G401.6 (cell line): ENCODE measurements around the gene ANO6.

ENCODE experiments used
- FAIRE-seq: peaks from 2 replicates; lab custom pipeline; 2012; peaks lifted over from hg19 to GRCh38; lab: Jason Lieb, UNC

Gene ANO6

GRCh38 chr12:45409966-45410365 lies 194.1 kb downstream of the ANO6 start:
- FAIRE-seq = no peak

- FAIRE-seq = no peak
Observed at GRCh38 chr12:45411626-45412025, 195.7 kb downstream of the ANO6 start.

GRCh38 chr12:45415393-45415817 lies 199.5 kb downstream of the ANO6 start:
- FAIRE-seq = no peak

DNA sequence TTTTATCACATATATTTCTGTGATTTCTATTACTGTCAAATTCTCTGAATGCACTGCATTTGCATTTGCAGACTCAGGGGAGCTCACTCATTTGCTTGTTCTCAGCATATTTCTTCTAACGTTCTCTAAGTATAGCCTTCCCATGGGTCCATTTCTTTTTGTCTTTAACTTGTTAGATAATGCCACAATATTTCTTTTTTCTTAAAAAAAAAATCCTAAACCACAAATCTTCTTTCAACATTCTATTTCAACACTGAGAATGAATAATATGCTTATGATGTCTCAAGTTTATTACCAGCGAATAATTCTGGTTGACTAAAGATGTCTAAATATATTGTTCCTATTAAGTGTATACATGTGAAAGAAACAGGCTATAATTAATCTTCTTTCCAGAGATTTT lies 200.2 kb downstream of the ANO6 start:
- no peak for FAIRE-seq

DNA sequence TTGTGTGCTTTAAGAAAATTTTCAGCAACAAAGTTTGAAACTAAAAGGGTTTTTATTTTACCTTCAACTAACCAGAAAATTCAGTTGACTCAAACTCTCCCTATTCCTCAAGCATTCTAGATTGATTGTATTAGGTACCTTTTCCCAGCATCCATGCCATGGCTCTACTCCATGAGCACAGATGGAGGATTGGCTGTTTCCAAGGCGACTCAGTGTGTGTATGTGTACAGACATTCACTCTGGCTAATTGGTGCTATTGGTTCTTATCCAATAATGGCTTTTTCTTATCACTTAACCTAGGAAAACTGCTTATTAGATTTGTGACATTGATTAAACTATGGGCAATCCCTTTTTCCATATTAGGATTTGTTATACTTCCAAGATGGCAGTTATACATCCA lies 202.6 kb downstream of the ANO6 start:
- FAIRE-seq = no peak

DNA sequence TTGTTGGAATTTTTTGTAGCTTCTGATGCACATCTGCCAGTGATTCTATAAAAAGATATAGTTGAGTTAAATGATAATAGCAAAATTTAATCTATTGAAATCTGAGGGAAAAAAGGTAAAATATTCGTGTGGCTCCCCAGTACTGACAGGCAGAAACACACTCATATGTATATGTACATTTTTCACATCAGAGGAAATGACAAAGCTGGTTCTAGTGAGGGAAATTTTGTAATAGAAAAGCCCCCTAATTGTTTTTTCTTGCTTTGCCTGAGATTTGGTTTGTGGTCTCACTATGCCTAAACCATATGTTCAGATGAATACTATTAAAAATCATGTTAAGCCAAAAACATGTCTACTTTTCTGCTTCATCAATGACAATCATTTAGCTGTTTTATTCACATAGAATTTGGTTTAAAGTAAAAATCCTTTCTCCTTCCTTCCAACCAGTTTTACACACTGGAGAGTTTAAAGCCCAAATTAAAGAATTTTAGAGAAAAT lies 203.5 kb downstream of the ANO6 start:
- FAIRE-seq = no peak

GRCh38 chr12:45421736-45422135 lies 205.8 kb downstream of the ANO6 start:
- FAIRE-seq = no peak

DNA sequence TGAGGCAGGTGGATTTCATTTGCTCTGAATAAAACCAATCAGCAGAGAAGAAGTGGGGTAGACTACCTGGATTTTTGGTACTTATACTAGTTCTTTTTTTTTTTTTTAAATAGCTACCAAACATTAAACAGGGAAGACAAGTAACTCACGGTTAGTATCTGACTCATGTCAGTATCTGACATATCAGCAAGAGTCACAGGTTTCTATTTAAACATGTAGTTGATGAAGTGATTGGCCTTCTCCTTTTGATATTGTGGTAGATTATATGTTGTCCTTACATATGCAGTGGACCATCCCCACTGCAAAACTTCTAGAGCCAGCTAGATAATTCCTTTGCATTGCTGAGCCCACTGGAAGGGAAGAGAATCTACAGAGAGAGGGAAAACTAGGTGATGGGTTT lies 208.0 kb downstream of the ANO6 start:
- FAIRE-seq = no peak

DNA sequence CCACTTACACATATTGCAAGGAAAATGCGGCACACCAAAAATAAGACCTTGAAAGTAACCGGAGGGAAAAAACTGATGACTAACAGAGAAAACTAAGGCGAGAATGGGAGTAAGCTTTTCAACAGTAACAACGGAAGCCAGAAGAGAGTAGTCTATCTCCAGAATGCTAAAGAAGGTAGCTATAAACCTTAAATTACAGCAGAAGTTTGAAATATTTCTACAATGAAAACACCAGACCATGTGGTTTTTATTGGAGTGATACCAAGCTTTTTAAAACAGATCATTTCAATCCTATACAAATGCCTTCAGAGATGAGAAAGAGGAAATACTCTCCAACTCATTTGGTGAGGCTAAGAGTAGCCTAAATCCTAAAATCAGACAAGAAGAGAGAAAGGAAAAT lies 209.5 kb downstream of the ANO6 start:
- FAIRE-seq = no peak

DNA sequence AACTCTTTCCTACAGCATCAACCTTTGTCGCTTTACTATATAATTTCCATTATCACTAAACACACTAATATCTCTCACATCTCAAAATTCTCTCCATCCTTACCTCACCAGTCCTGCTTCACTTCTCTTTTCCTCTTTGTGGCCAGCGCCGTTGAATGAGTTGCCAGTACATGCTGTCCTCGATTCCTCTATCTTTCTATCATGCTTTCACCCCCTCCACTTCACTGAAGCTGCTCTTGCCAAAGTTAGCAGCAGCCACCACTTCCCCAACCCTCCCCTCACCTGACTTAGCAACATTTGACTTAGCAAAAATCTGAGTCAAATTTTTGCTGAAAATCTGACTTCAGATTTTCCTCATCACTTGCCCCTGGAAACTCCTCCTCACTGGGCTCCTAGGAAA lies 210.4 kb downstream of the ANO6 start:
- FAIRE-seq = no peak

- FAIRE-seq = no peak
Observed at GRCh38 chr12:45427042-45427441, 211.1 kb downstream of the ANO6 start.

- no peak for FAIRE-seq
Observed at GRCh38 chr12:45429831-45430230, 213.9 kb downstream of the ANO6 start.

DNA sequence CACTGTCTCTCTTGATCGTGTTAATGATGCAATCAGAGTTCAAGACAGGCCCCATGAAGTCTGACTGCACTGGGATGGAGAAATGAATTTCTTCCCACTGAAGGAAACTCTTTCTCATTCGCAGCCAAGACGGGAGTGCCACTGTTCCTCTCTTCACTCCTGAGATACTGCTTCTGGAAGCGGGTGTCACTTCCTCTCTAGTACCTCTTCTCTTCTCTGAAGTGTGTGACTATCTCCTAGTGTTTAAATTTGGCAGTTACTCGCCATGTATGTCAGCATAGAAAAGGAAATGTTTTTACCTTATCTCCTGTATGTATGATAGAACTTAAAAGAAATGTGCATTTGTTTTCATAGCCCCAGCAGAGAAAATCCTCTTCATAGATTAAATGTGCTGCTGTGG lies 215.2 kb downstream of the ANO6 start:
- no peak for FAIRE-seq

GRCh38 chr12:45432710-45433109 lies 216.8 kb downstream of the ANO6 start:
- no peak for FAIRE-seq

DNA sequence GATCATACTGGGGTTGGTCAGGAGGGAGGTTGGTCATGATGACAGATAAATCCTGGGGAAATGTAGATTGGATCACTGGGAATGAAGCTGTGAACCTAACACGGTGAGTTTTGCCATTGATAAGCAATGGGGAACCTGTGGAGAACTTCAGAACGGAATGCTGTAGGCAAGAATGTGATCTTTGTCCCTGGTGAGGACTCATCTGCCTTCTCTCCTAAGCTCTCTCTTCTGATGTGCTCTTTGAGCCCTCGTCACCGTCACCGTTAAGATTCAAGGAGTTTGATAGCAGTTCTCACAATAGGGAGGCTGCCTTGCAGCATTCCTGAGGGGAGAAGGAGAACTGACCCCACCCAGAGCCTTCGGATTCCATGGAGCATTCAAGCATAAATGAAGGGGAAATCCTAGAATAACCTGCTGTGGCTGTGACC lies 217.6 kb downstream of the ANO6 start:
- FAIRE-seq = no peak

DNA sequence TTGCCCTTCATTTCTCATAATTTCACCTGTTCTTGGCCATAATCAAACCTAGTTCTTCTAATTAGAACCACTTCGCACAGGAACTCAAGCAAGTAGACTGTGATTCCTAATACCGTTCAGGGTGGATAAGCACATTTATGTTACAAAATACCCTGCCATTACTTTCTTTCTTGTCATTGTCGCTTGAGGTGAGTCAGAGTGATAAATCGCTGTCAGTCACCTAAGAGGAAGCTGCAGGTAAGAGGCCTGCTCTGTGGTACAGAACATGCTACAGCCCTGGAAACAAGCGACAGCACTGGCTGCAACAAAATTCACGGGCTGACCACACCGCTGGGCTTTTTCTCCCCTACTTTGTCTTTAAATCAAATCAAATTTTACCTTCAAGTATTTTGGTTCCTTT lies 218.2 kb downstream of the ANO6 start:
- FAIRE-seq = no peak

DNA sequence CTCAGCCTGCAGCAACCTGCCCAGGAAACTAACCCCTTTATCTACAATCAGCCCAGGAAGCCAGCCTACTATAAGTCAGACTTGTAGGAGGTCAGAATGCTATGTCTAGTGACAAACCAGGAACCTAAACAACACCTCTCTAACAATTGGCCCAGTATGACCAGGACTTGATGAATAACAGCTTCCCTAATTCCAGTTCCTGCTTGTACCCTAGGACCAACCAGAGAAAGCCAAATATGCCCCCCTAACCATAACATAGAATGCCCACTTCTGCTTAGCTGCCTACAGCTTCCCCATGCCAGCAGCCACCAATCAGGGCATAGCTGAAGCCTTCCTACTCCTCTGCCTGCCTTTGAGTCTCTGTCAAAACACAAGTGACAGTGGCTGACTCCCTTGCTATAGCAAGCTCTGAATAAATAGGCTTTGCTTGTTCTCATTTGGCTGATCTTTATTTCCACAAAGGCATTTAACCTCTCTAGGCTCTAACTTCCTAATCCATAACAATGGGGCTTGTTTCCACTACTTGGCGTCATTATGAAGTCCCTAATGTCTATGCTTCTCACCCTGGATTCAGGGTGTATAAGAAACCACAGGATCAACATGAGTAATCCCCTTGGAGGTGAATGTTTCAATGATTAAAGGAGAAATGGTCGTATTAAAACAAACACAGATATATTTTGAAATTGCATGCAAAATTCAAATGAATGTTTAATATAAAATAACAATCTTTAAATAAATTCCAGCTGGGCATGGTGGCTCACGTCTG lies 220.2 kb downstream of the ANO6 start:
- no peak for FAIRE-seq

DNA sequence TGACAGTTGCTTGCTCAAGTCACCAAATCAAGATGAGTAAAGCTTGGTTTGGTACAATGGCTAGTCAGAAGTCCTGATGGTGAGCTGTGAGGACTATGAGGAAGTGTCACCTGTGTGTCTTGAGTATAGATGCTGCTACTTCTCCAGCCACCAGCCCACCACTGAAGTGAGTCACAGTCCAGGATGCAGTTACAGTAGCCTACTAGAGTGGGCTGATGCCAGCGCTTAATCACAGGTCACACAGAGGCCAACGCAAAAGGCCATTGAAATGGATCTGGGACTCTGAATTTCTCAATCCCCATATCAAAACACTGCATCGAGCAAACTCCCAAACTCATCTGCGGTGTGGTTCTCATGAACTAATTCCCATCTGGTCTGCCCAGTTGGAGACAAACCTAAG lies 223.1 kb downstream of the ANO6 start:
- no peak for FAIRE-seq

GRCh38 chr12:45446013-45446412 lies 230.1 kb downstream of the ANO6 start:
- no peak for FAIRE-seq

GRCh38 chr12:45458238-45458637 lies 242.3 kb downstream of the ANO6 start:
- FAIRE-seq = no peak

DNA sequence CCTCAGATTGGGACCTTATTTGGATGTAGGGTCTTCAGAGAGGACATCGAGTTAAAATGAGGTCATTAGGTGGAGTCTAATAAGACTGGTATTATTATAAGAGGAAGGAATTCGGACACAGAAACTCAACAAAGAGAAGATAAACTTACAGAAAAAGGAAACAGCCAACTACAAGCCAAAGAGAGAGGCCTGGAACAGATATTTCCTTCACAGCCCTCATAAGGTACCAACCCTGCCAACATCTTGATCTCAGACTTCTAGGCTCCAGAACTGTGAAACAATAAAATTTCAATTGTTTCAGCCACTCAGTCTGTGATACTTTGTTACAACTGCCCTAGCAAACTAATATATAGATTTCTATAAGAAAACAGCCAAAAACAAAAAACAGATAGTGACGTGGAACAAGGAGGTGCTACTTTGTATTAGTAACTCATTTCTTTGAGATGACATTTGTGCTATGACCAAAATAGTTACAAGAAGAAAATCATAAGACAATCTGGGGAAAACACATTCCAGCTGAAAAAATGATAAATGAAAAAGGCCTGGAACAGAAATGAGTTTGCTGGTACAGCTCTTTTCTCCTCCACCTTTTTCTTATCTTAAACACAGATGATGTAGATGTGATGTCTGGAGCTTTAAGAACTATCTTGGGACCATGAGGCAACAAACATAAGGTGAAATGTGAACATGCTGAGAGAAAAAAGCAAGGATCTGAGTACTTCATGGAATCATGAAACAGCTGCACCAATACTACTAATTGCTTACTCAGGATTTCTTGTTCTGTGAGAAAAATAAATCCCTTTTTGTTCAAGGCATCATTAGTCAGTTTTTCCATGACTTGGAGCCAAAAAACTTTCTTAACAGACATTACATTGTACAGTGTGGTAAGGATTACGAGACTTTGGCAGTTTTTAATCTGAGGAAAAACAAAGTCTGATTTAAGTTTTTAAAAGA lies 243.2 kb downstream of the ANO6 start:
- no peak for FAIRE-seq

DNA sequence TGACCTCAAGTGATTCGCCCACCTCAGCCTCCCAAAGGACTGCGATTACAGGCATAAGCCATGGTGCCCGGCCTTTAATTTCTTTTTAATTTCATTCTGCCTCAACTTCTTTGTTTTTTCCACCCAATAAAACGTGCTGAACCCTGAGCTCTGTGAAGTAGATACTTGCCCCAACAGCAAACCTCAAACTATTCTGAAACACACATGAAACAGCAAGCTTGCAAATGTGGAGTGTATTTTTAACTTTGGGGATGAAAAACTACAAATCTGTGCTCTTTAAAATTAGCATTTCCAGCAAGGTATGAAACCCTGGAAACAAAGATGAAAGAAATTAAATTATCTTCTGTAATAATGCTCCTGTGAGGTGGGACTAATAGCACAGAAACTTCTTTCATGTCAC lies 246.6 kb downstream of the ANO6 start:
- FAIRE-seq = no peak

DNA sequence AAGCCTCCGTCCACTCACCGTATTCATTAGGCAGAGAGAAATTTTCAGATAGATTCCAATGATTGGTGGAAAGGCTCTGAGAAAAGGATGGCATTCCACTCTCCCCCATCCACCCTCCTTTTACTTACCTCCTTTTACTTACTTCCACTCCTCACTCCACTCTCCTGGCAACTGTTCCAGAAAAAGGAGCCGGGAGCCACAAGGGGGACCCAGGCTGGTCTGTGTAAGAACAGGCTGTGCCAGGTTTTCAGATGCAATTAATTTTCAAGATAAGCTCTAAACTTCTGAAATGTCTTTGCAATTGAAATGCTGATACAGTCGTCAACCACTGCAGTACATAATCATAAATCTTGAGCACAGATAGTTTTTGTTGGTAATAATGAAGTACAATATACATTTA lies 248.8 kb downstream of the ANO6 start:
- no peak for FAIRE-seq
